Nephron (organoid): ENCODE data around the gene PHPT1.

Experiments
- H3K27ac Mint-ChIP-seq, 3 experiments: 2 replicates each; pipeline ENCODE4 v1.8.0; 2020; ENCODE audit warnings: mixed read lengths in 3 of 3, mild to moderate bottlenecking in 2 of 3, moderate library complexity in 1 of 3
- H3K27me3 Mint-ChIP-seq: 2 replicates; pipeline ENCODE4 v1.8.0; 2021; ENCODE audit warnings: low read depth, mild to moderate bottlenecking, moderate library complexity, mixed read lengths
- H3K36me3 Mint-ChIP-seq: 2 replicates; pipeline ENCODE4 v1.8.0; 2020; ENCODE audit warnings: low read depth, mixed read lengths
- H3K4me1 Mint-ChIP-seq: 2 replicates; pipeline ENCODE4 v1.8.0; 2020; ENCODE audit warnings: mixed read lengths
- H3K4me3 Mint-ChIP-seq, 3 experiments: 2 replicates each; pipeline ENCODE4 v1.8.0; 2020; ENCODE audit warnings: mild to moderate bottlenecking in 3 of 3, mixed read lengths in 3 of 3, moderate library complexity in 2 of 3
- H3K9me3 Mint-ChIP-seq: 2 replicates; pipeline ENCODE4 v1.8.0; 2020; ENCODE audit warnings: mixed read lengths
- TF ChIP-seq, protein P1 (sequence below), 3 experiments: fragments of 200-600 bp; sonication (generic); IDR thresholded peaks; one replicate each; pipeline ENCODE4 v1.5.0; 2021; ENCODE audit warnings: antibody characterized with exemption in 3 of 3; ENCODE audit not compliant: unreplicated experiment in 3 of 3

The PHPT1 gene

DNA sequence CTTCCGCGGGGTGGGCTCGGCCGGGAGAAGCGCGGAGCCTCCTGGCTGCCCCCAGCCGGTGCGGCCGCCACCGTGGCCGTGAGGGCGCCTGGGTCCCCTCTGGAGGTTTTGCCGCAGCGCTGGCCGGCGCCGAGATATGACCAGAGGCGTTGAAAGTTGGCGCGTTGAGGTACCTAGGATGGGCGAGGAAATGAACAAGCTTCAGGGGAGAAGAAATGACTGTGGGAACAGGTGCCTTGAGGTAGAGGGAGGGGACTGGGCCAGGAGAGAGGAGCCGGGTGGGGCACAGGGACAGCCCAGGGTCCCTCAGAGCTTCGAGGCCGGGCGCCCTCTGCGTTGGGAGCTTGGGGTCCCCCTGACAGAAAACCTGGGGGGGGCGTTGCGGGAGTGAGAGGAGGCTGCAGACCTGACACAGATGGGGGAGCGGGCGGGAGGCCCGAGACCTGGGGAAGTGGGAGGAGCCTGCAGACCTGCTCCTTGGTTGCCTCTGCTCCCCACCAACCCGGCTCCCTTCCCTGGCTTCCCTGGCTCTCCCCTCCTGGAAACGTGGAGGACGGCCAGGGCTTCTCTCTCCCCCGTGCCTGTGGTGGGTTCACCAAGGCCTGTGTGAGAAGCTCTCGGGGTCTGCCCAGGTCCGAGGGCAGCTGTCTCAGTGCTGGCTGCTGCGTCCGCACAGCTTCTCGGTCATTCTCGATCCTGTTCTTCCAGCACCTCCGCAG is 27.2 kb upstream of the PHPT1 start:
- TF ChIP-seq, protein P1, sequence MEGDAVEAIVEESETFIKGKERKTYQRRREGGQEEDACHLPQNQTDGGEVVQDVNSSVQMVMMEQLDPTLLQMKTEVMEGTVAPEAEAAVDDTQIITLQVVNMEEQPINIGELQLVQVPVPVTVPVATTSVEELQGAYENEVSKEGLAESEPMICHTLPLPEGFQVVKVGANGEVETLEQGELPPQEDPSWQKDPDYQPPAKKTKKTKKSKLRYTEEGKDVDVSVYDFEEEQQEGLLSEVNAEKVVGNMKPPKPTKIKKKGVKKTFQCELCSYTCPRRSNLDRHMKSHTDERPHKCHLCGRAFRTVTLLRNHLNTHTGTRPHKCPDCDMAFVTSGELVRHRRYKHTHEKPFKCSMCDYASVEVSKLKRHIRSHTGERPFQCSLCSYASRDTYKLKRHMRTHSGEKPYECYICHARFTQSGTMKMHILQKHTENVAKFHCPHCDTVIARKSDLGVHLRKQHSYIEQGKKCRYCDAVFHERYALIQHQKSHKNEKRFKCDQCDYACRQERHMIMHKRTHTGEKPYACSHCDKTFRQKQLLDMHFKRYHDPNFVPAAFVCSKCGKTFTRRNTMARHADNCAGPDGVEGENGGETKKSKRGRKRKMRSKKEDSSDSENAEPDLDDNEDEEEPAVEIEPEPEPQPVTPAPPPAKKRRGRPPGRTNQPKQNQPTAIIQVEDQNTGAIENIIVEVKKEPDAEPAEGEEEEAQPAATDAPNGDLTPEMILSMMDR (IDR thresholded peaks at IDR 0.05; ENCODE audit: unreplicated experiment in 3 of 3), result no peak
- Mint-ChIP-seq H3K9me3 (no peaks in the 10 kb centered on the region), H3K27ac (no peak overlapping the region), H3K4me3 (no peak overlapping the region), H3K27me3 (no peaks in the 10 kb centered on the region), H3K4me1 (peaks cover 12% of the 10 kb centered on the region), H3K36me3 (peaks cover 25% of the 10 kb centered on the region)

DNA sequence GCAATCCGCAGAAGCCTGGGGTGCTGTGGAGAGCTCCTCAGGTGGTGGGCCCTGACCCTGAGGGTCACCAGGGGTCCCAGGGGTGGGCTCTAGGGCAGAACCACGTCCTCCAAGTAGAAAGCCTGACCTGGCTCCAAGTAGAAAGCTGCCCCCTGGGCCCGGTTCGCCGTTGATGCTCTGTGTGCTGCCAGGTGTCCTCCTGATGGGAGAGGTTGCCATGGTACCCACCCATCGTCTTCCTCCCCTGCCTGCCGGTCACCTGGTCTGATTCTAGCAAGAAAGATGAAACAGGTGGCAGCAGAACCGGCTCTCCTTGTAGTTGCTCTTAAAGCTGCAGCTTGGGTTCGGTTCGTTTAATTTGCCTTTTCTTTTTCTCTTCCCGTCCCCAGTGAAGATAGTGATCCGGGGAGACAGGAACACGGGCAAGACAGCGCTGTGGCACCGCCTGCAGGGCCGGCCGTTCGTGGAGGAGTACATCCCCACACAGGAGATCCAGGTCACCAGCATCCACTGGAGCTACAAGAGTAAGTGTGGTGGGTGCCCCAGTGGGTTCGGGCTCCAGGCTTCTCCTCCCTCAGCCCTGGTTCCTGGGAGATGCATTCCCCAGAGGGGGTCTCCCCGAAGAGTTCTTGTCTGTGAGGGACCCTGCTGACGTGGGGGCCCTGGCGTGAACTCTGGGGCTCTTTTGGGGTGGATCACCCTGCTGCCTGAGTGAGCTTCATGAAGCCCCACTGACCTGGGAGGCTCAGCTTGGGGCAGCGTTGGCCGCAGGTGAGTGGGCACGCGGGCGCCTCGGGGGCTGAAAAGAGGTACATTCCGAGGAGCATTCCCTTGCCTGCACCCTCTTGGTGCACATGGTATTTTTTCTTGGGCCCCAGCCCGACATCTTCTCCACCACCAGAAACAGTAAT is 25.8 kb upstream of the PHPT1 start:
- H3K27ac Mint-ChIP-seq, result peak overlapping the region in 2 of 3 experiments; percentile 46 to 50
- H3K36me3 Mint-ChIP-seq, result peaks cover 18% of the 10 kb centered on the region
- H3K9me3 Mint-ChIP-seq, result no peaks in the 10 kb centered on the region
- H3K27me3 Mint-ChIP-seq, result no peaks in the 10 kb centered on the region
- TF ChIP-seq, protein P1 (IDR thresholded peaks at IDR 0.05; ENCODE audit: unreplicated experiment in 3 of 3), result no peak
- H3K4me3 Mint-ChIP-seq, result no peak overlapping the region
- peaks cover 12% of the 10 kb centered on the region for H3K4me1 Mint-ChIP-seq

DNA sequence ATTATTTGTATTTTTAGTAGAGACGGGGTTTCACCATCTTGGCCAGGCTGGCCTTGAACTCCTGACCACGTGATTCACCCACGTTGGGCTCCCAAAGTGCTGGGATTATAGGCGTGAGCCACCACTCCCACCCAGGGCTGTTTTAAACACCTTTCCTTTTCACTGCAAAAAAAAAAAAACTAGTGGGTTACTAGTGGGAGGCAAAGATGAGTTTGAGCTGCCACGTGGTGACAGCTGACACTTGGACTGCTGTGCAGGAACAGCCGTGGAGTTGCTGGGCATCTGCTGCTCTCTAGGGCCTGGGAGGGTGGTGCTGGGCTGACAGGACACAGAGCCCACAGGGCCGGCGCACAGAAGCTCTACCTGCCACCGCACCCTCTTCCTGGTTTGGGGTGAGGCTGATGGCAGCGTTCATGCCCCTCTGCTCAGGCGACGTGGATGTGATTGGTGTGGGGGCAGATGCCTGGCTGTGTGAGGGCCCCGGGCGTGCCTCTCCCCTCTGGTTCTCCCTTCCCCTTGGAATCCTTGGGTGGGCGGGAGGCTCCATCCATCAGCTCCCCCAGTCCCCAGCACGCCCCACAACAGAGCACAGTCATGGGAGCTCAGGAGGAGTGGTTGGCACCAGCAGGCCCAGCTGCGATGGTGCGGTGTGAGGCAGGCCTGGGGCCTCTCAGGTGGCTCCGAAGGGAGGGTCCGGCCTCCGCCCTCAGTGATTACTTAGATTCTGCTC is 24.5 kb upstream of the PHPT1 start:
- H3K36me3 Mint-ChIP-seq, result peaks cover 18% of the 10 kb centered on the region
- no peaks in the 10 kb centered on the region for H3K27me3 Mint-ChIP-seq
- no peaks in the 10 kb centered on the region for H3K9me3 Mint-ChIP-seq
- TF ChIP-seq, protein P1 (IDR thresholded peaks at IDR 0.05; ENCODE audit: unreplicated experiment in 3 of 3), result no peak
- peaks cover 8% of the 10 kb centered on the region for H3K4me1 Mint-ChIP-seq
- H3K4me3 Mint-ChIP-seq, result no peak overlapping the region
- no peak overlapping the region for H3K27ac Mint-ChIP-seq

DNA sequence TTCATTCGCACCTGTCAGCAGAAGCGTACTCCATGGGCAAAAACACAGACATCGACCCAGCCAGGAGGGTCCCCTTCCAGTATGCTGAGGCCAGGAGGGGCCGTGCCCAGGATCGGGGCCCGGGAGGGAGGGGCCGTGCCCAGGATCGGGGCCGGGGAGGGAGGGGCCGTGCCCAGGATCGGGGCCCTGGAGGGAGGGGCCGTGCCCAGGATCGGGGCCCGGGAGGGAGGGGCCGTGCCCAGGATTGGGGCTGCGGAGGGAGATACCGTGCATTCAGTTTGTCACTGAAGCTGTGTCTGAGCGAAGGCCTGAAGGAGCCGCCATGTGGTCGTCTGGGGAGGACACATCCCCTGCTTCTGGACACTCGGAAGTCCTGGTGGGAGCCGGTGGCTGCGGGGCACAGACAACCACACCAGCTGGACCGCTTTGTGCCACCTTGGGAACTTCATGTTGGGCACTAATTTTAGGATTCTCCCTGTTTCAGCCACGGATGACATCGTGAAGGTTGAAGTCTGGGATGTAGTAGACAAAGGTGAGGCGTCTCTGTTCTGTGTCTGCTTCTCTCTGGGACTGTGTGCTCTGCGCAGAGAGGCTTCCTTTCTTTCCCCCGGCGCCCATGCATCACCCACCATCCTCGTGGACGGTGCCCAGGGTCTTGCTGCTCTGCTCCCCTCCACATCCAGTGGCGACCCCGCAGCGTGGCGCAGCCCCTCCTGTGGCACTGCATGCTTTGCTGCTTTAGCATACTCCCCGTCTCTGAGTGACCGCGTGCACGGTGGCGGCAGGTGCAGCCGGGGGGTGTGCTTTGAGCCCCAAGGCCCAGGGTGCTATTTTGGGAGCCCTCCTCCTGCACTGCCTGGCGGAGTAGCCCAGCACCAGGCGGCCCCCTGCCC is 23.7 kb upstream of the PHPT1 start:
- Mint-ChIP-seq H3K4me3 (no peak overlapping the region), H3K27me3 (no peaks in the 10 kb centered on the region), H3K9me3 (no peaks in the 10 kb centered on the region), H3K27ac (no peak overlapping the region), H3K4me1 (peaks cover 7% of the 10 kb centered on the region), H3K36me3 (peaks cover 18% of the 10 kb centered on the region)
- TF ChIP-seq, protein P1 (IDR thresholded peaks at IDR 0.05; ENCODE audit: unreplicated experiment in 3 of 3), result no peak

DNA sequence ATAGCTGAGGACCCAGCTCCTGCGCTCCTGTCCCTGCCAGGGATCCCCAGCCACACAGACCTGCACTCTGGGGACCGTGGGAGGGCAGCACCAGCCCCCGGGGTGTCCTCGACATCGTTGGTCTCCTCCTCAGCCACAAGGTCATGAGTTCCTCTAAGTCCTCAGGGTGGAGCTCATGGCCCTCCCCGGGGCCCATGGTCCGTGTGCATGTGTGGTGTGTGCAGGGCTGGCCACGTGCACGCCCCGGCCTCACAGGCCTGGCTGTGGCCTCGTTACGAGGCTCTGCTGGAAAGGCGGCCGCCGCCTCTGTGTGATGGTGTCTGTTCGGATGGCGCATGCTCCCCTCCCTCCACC is 23.0 kb upstream of the PHPT1 start:
- Mint-ChIP-seq H3K36me3 (peaks cover 13% of the 10 kb centered on the region), H3K4me1 (peaks cover under 1% of the 10 kb centered on the region), H3K27ac (no peak overlapping the region), H3K4me3 (no peak overlapping the region), H3K9me3 (no peaks in the 10 kb centered on the region), H3K27me3 (no peaks in the 10 kb centered on the region)
- TF ChIP-seq, protein P1 (IDR thresholded peaks at IDR 0.05; ENCODE audit: unreplicated experiment in 3 of 3), result no peak
